ELF-1 (cell line): ENCODE measurements around the gene CRIP2.
A peak's percentile ranks its signal among the peaks of the same experiment; 100 is the strongest.

Source experiments
- DNase-seq: peaks from one replicate; pipeline ENCODE4 v3.0.0-alpha.2; 2016; ENCODE audit warnings: low read depth, low spot score

The CRIP2 gene

GRCh38 chr14:105498430-105499255 is 24.0 kb downstream of the CRIP2 start:
- peak; percentile 76 for DNase-seq

GRCh38 chr14:105499256-105500035 is 24.8 kb downstream of the CRIP2 start:
- peak; percentile 49 for DNase-seq

GRCh38 chr14:105500036-105500725 is 25.6 kb downstream of the CRIP2 start:
- no peak for DNase-seq

GRCh38 chr14:105500726-105501101 is 26.1 kb downstream of the CRIP2 start:
- no peak for DNase-seq

GRCh38 chr14:105501504-105502291 is 27.1 kb downstream of the CRIP2 start:
- no peak for DNase-seq

- DNase-seq = no peak
Measured at GRCh38 chr14:105502446-105503295, 28.1 kb downstream of the CRIP2 start.

GRCh38 chr14:105503296-105503640 is 28.6 kb downstream of the CRIP2 start:
- DNase-seq = no peak

GRCh38 chr14:105503935-105504692 is 29.5 kb downstream of the CRIP2 start:
- no peak for DNase-seq

GRCh38 chr14:105505101-105505500 is 30.5 kb downstream of the CRIP2 start:
- no peak for DNase-seq

- DNase-seq = no peak
Measured at GRCh38 chr14:105507247-105507646, 32.6 kb downstream of the CRIP2 start.

GRCh38 chr14:105508069-105508468 is 33.4 kb downstream of the CRIP2 start:
- DNase-seq = no peak

GRCh38 chr14:105508601-105509000 is 34.0 kb downstream of the CRIP2 start:
- no peak for DNase-seq

GRCh38 chr14:105517096-105517495 is 42.5 kb downstream of the CRIP2 start:
- DNase-seq = no peak

- no peak for DNase-seq
Measured at GRCh38 chr14:105519946-105520698, 45.5 kb downstream of the CRIP2 start.

GRCh38 chr14:105525326-105525725 is 50.7 kb downstream of the CRIP2 start:
- DNase-seq = no peak

GRCh38 chr14:105525861-105526775 is 51.5 kb downstream of the CRIP2 start, which contains the start of gene TMEM121:
Gene TMEM121, plus strand, starts transcription at chr14:105526583. Its CDS starts 2,252 bp downstream, at chr14:105528835.
- DNase-seq = peak; percentile 47

- DNase-seq = no peak
Measured at GRCh38 chr14:105526776-105527380, 52.3 kb downstream of the CRIP2 start.
